Heart left ventricle (tissue), 16 donors: ENCODE data around the gene ESPL1. TPM values are rescaled to one million over a fixed set of nuclear protein-coding genes. Genes with fewer than 3 reads are reported as not detected.

Experiments
- ATAC-seq, 4 donors: fragments of 200-7000 bp; cut with Tn5 transposase; one replicate each; pipeline ENCODE4 v1.9.1; 2020 to 2022; ENCODE audit warnings: moderate library complexity in 4 of 4, mild to moderate bottlenecking in 3 of 4, moderate number of reproducible peaks in 1 of 4
- DNase-seq, 5 donors: peaks; one replicate each; pipeline ENCODE4 v3.0.0-alpha.2; 2020
- H3K27ac ChIP-seq, 12 donors: fragments of 200-600 bp; sonication (generic) in 4 of 12; one replicate each; pipeline versions ENCODE4 v1.5.0 to v1.8.0; 2016 to 2022; ENCODE audit warnings: mild to moderate bottlenecking in 2 of 12
- H3K27me3 ChIP-seq, 9 donors: fragments of 200-600 bp; sonication (generic) in 2 of 9; one replicate each; pipeline versions ENCODE4 v1.5.1 to v1.8.0; 2016 to 2022; ENCODE audit warnings: mild to moderate bottlenecking in 3 of 9
- H3K36me3 ChIP-seq, 9 donors: fragments of 200-600 bp; sonication (generic) in 2 of 9; one replicate each; pipeline versions ENCODE4 v1.5.0 to v1.8.0; 2018 to 2022; ENCODE audit warnings: mild to moderate bottlenecking in 2 of 9
- H3K4me1 ChIP-seq, 12 donors: fragments of 200-600 bp; sonication (generic) in 4 of 12; one replicate each; pipeline versions ENCODE4 v1.5.0 to v1.8.0; 2016 to 2022; ENCODE audit warnings: mild to moderate bottlenecking in 3 of 12
- H3K4me3 ChIP-seq, 12 donors: fragments of 200-600 bp; sonication (generic) in 4 of 12; one replicate each; pipeline versions ENCODE4 v1.5.0 to v1.8.0; 2017 to 2022; ENCODE audit warnings: mild to moderate bottlenecking in 9 of 12, moderate library complexity in 4 of 12
- H3K9me3 ChIP-seq, 12 donors: fragments of 200-600 bp; sonication (generic) in 4 of 12; one replicate each; pipeline versions ENCODE4 v1.5.0 to v1.8.0; 2016 to 2022; ENCODE audit warnings: mild to moderate bottlenecking in 1 of 12
- CTCF ChIP-seq, 12 donors: fragments of 200-600 bp; sonication (generic) in 4 of 12; IDR thresholded peaks; one replicate each; pipeline versions ENCODE4 v1.5.0 to v1.8.0; 2018 to 2022; ENCODE audit warnings: antibody characterized with exemption in 12 of 12, mild to moderate bottlenecking in 5 of 12
- POLR2A ChIP-seq, 2 donors: fragments of 450-650 bp; IDR thresholded peaks; one replicate each; pipeline ENCODE4 v1.6.1; 2017; ENCODE audit warnings: antibody characterized with exemption in 2 of 2, mild to moderate bottlenecking in 2 of 2, moderate library complexity in 2 of 2
- WGBS, 4 donors: extraction: QIAGEN DNeasy Blood & Tissue Kit in 2 of 4; methylation state at CpG; one replicate each; pipeline versions ENCODE4 v1.1.5 to v1.1.7; 2013 to 2018; 5-methylcytosine and 5-hydroxymethylcytosine counted together
- intact Hi-C, 10 donors: fragments of 100-400 bp; cut with DNase I; formaldehyde crosslinking; loops; one replicate each; pipeline versions ENCODE4 v1.11.1 to v1.14.2; 2022
- polyA plus RNA-seq, 2 donors: library from polyadenylated mRNA; stranded (reverse); fragments of 200-250 nt; gene quantifications; one replicate each; pipeline ENCODE4 v1.2.3, GENCODE V29; 2013
- total RNA-seq, 9 donors: library from RNA; depleted of rRNA in 2 of 9; stranded (reverse); fragments of >200 nt in 2 of 9; fragmentation: NEBNext Ultra II Directional in 3 of 9; extraction: Animal tissue kit (Norgen Biotek cat#: 25700) in 3 of 9; gene quantifications; one replicate each; pipeline versions ENCODE4 v1.1.0 to v1.2.4, GENCODE V29; 2016 to 2023
- donor health status: ischemic (EF 13 %, LVEDD 7.1; RV severe dilation, severe dysfunction).
- donor health status: healthy with polysubstance abuse.
- donor health status: DM: no; HTN: yes; CAD: no.
- donor health status: DM: no; HTN: no; CAD: no.
- donor health status: ischemic (EF 25% LVEDD 6.9; RV normal size, moderate dysfunction).
- donor health status: ischemic (EF 25% LVEDD 5.7; RV mildly dilated, moderate dysfunction).
- donor health status: healthy.
- donor health status: DM: yes; HTN: yes; CAD: no.
- donor health status: ischemic (EF 35%, LVEDD 5.7; RV mildly dilated, moderate dysfunction).
- donor health status: nonischemic (EF 11% LVEDD 7.7; RV severe dilation, severe dysfunction).
- donor health status: DM: yes; HTN: yes; CAD: no.
- donor health status: PGD.
- donor health status: ischemic (EF 29% LVEDD 5.4; RV normal size, mild dysfunction).
- donor health status: nonischemic (EF 23%, LVEDD 6.1; RV moderate dilation, normal function).

The ESPL1 gene
- total and polyA plus RNA-seq, 11 donors, result 0.06 to 6.1 (median 0.38) TPM

- peaks cover 0 to 26% (median 0%) of the 10 kb centered on the region in 9 donors for H3K36me3 ChIP-seq
- no peaks in the 10 kb centered on the region for H3K27me3 ChIP-seq
- TF ChIP-seq POLR2A (IDR thresholded peaks at IDR 0.05), result no peak
- TF ChIP-seq CTCF (IDR thresholded peaks at IDR 0.05), result no peak
- DNase-seq, result no peak
- no peak overlapping the region for H3K27ac ChIP-seq
- ATAC-seq, result no peak
- intact Hi-C loops, result no loop called here
- no peaks in the 10 kb centered on the region for H3K9me3 ChIP-seq
- H3K4me1 ChIP-seq, result no peaks in the 10 kb centered on the region
- no peak overlapping the region for H3K4me3 ChIP-seq
- 94 to 98% (median 95%) methylated on average over 9 of the region's 9 CpGs for WGBS, 4 donors
These were observed 9.9 kb downstream of the ESPL1 start for GRCh38 chr12:53277981-53278380.

- peaks cover 0 to 39% (median 0%) of the 10 kb centered on the region in 9 donors for H3K36me3 ChIP-seq
- no peaks in the 10 kb centered on the region for H3K4me1 ChIP-seq
- ATAC-seq (no peak), DNase-seq (no peak)
- no peaks in the 10 kb centered on the region for H3K9me3 ChIP-seq
- H3K4me3 ChIP-seq, result no peak overlapping the region
- TF ChIP-seq CTCF (IDR thresholded peaks at IDR 0.05) (no peak), POLR2A (IDR thresholded peaks at IDR 0.05) (no peak)
- H3K27ac ChIP-seq, result no peak overlapping the region
- intact Hi-C loops, result no loop called here
- H3K27me3 ChIP-seq, result no peaks in the 10 kb centered on the region
- 87 to 93% (median 91%) methylated on average over 2 to 3 of the region's 3 CpGs for WGBS, 4 donors
These were observed 11.3 kb downstream of the ESPL1 start for GRCh38 chr12:53279283-53279869.

GRCh38 chr12:53279888-53280498 lies 11.9 kb downstream of the ESPL1 start:
- H3K27ac ChIP-seq, result no peak overlapping the region
- no peaks in the 10 kb centered on the region for H3K27me3 ChIP-seq
- H3K36me3 ChIP-seq, result peaks cover 0 to 41% (median 0%) of the 10 kb centered on the region in 9 donors
- no peak overlapping the region for H3K4me3 ChIP-seq
- WGBS, 4 donors, result 89 to 94% (median 93%) methylated on average over 8 to 9 of the region's 9 CpGs
- DNase-seq (no peak), ATAC-seq (no peak)
- intact Hi-C loops, result no loop called here
- H3K9me3 ChIP-seq, result no peaks in the 10 kb centered on the region
- no peaks in the 10 kb centered on the region for H3K4me1 ChIP-seq
- TF ChIP-seq POLR2A (IDR thresholded peaks at IDR 0.05) (no peak), CTCF (IDR thresholded peaks at IDR 0.05) (no peak)

- intact Hi-C loops, result loop anchor here in 7 of 10 donors (1.0 to 5.0 kb wide), 6 partner anchors 72 to 219 kb away; no protein-coding TSS in a partner anchor
- WGBS, 4 donors, result 76 to 89% (median 80%) methylated on average over 9 of the region's 9 CpGs
These were observed 18.3 kb downstream of the ESPL1 start for GRCh38 chr12:53286448-53286847.

More at GRCh38 chr12:53286448-53286847, 18.3 kb downstream of the ESPL1 start:
- Histone ChIP-seq H3K27me3 (no peaks in the 10 kb centered on the region), H3K27ac (no peak overlapping the region), H3K4me1 (no peaks in the 10 kb centered on the region), H3K36me3 (peaks cover 0 to 49% (median 0%) of the 10 kb centered on the region in 9 donors), H3K9me3 (no peaks in the 10 kb centered on the region), H3K4me3 (no peak overlapping the region)
- no peak for TF ChIP-seq CTCF (IDR thresholded peaks at IDR 0.05)
- no peak for ATAC-seq
- no peak for DNase-seq
